Naive thymus-derived CD4-positive, alpha-beta T cell (primary cell): Measurements from ENCODE around the gene ATG16L2. TPM values are rescaled to one million over a fixed set of nuclear protein-coding genes. Genes with fewer than 3 reads are reported as not detected.

Experiments
- ATAC-seq: fragments of 150-1000 bp; cut with Tn5 transposase; 2 replicates; pipeline ENCODE4 v1.10.0; 2021; ENCODE audit warnings: mild to moderate bottlenecking, moderate library complexity
- CTCF ChIA-PET: fragments of 350-600 bp; sonication (Branson Sonifier 250); formaldehyde crosslinking; loops from one replicate; lab custom pipeline; 2021; ENCODE audit warnings: antibody characterized with exemption; lab: Charles Lee
- POLR2A ChIA-PET: fragments of 350-600 bp; sonication (Branson Sonifier 250); formaldehyde crosslinking; loops from one replicate; lab custom pipeline; 2021; ENCODE audit warnings: antibody characterized with exemption, inconsistent platforms; lab: Charles Lee
- DNase-seq, 9 donors: peaks; one replicate each; pipeline versions ENCODE4 v3.0.0 to v3.0.0-alpha.2; 2020 to 2022; ENCODE audit warnings: mixed read lengths in 1 of 9
- H3K27ac ChIP-seq: one replicate; pipeline ENCODE4 v1.7.0; 2013; ENCODE audit warnings: mild to moderate bottlenecking, low read depth, low read length, moderate library complexity
- H3K27me3 ChIP-seq, 2 donors: one replicate each; pipeline ENCODE4 v1.7.0; 2013; ENCODE audit warnings: low read length in 2 of 2, mild to moderate bottlenecking in 2 of 2, moderate library complexity in 2 of 2; ENCODE audit not compliant: control insufficient read depth in 2 of 2, insufficient read depth in 2 of 2
- H3K36me3 ChIP-seq, 3 experiments: 1 replicate in 2 of 3; 2 replicates in 1 of 3; pipeline ENCODE4 v1.7.0; 2013; ENCODE audit warnings: low read length in 3 of 3, mild to moderate bottlenecking in 3 of 3, moderate library complexity in 1 of 3; ENCODE audit not compliant: insufficient read depth in 3 of 3, control insufficient read depth in 2 of 3
- H3K4me1 ChIP-seq, 2 donors: one replicate each; pipeline ENCODE4 v1.7.0; 2013; ENCODE audit warnings: low read length in 2 of 2, mild to moderate bottlenecking in 2 of 2, moderate library complexity in 1 of 2; ENCODE audit not compliant: control insufficient read depth in 2 of 2, insufficient read depth in 2 of 2
- H3K4me3 ChIP-seq: 2 replicates; pipeline ENCODE4 v1.7.0; 2013; ENCODE audit warnings: mild to moderate bottlenecking, low read length
- H3K9me3 ChIP-seq, 3 experiments: 1 replicate in 2 of 3; 2 replicates in 1 of 3; pipeline ENCODE4 v1.7.0; 2013; ENCODE audit warnings: low read length in 3 of 3; ENCODE audit not compliant: control insufficient read depth in 2 of 3
- H3K27ac Mint-ChIP-seq, 9 donors: one replicate each; pipeline ENCODE4 v1.8.0; 2020 to 2022; ENCODE audit warnings: mixed read lengths in 9 of 9, mild to moderate bottlenecking in 8 of 9, moderate library complexity in 5 of 9, inconsistent platforms in 2 of 9
- H3K27me3 Mint-ChIP-seq, 5 donors: one replicate each; pipeline ENCODE4 v1.8.0; 2021 to 2022; ENCODE audit warnings: mixed read lengths in 5 of 5, mild to moderate bottlenecking in 1 of 5
- H3K36me3 Mint-ChIP-seq, 5 donors: one replicate each; pipeline ENCODE4 v1.8.0; 2020 to 2022; ENCODE audit warnings: mixed read lengths in 5 of 5, mild to moderate bottlenecking in 3 of 5, inconsistent platforms in 1 of 5
- H3K4me1 Mint-ChIP-seq, 7 donors: one replicate each; pipeline ENCODE4 v1.8.0; 2020 to 2022; ENCODE audit warnings: mixed read lengths in 7 of 7, mild to moderate bottlenecking in 3 of 7, inconsistent platforms in 1 of 7
- H3K4me3 Mint-ChIP-seq, 10 donors: one replicate each; pipeline ENCODE4 v1.8.0; 2020 to 2022; ENCODE audit warnings: mild to moderate bottlenecking in 10 of 10, mixed read lengths in 10 of 10, moderate library complexity in 6 of 10, inconsistent platforms in 2 of 10
- H3K9me3 Mint-ChIP-seq, 11 donors: one replicate each; pipeline ENCODE4 v1.8.0; 2020 to 2022; ENCODE audit warnings: mixed read lengths in 11 of 11, mild to moderate bottlenecking in 4 of 11, inconsistent platforms in 1 of 11, moderate library complexity in 1 of 11
- intact Hi-C, 2 donors: fragments of 100-400 bp; cut with micrococcal nuclease; formaldehyde crosslinking; loops; one replicate each; pipeline ENCODE4 v1.15.1; 2023
- polyA plus RNA-seq, 2 donors: library from polyadenylated mRNA; unstranded; fragments of 300-500 nt; fragmentation: Illumina TruSeq; gene quantifications; one replicate each; pipeline ENCODE4 v1.2.3, GENCODE V29; 2021
- total RNA-seq, 6 experiments: library from RNA in 5 of 6; stranded (reverse) in 5 of 6; gene quantifications; 1 replicate in 5 of 6; 2 replicates in 1 of 6; pipeline ENCODE4 v1.2.3 and lab custom pipeline; 2021 to 2026

ATG16L2 gene
- total and polyA plus RNA-seq, 7 experiments from 2014 or later: 12.8 to 199 (median 134) TPM

DNA sequence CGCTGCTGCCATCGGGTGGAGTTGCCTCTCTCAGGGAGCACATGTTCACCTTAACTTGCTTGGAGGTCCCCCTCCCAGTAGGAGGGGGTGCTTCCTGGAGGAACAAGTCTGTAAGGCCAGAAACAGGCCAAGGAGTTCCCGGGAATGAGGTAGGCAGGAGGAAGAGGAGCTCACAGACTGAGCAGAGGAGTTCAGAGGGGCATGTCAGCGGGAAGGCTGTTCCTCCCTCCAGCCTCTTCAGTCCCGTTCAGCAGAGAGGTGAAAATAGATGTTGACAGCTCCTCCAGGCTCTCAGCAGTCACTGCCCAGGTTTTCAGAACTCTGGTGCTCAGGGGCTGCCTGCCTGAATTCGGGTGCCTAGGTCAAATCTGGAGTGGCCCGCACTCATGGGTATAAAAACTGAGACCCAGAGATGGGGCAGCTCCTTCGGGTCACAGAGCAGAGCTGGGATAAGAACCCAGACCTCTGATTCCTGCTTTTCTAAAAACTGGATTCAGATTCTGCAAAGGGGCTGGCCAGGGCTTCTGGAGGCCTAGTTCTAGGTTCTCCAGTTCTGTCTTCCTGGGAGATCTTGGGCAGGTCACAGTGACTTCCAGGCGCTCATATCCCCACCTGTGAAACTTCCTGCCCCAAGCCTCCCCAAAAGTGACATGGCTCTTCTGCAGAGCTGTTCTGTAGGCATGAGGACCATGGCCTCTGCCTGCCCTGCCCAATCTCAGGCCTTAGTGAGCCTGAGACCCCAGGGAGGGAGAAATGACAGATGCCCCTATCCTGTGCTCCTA lies 18.3 kb downstream of the ATG16L2 start:
- H3K9me3 ChIP-seq: no peaks in the 10 kb centered on the region
- intact Hi-C loops: loop anchor here in 1 of 2 donors (5.0 kb wide), 1 partner anchor 410 kb away; no protein-coding TSS in a partner anchor
- H3K36me3 Mint-ChIP-seq: peaks cover 0 to 10% (median 4%) of the 10 kb centered on the region in 5 donors
- DNase-seq: no peak
- POLR2A ChIA-PET: interaction anchor here (0.6 to 1.8 kb wide), 3 partner anchors 10 to 345 kb away, joined by 3 to 8 read pairs (median 4); no protein-coding TSS in a partner anchor
- H3K27ac ChIP-seq: peak overlapping the region; percentile 22
- peak overlapping the region; percentile 58 to 92 (median 82) for H3K27ac Mint-ChIP-seq
- peaks cover 0 to 1% (median 0%) of the 10 kb centered on the region in 11 donors for H3K9me3 Mint-ChIP-seq
- no peak for ATAC-seq
- peaks cover 0 to 4% of the 10 kb centered on the region in 2 donors for H3K4me1 ChIP-seq
- H3K4me3 Mint-ChIP-seq: no peak overlapping the region
- no peaks in the 10 kb centered on the region for H3K27me3 ChIP-seq
- H3K36me3 ChIP-seq: peaks cover 0 to 32% (median 0%) of the 10 kb centered on the region in 3 experiments
- no peak overlapping the region for H3K4me3 ChIP-seq
- no peaks in the 10 kb centered on the region for H3K27me3 Mint-ChIP-seq
- peaks cover 5 to 29% (median 13%) of the 10 kb centered on the region in 7 donors for H3K4me1 Mint-ChIP-seq
- CTCF ChIA-PET: interaction anchor here (0.5 to 8.6 kb wide), 9 partner anchors 8 to 647 kb away, joined by 3 to 89 read pairs (median 4); no protein-coding TSS in a partner anchor

DNA sequence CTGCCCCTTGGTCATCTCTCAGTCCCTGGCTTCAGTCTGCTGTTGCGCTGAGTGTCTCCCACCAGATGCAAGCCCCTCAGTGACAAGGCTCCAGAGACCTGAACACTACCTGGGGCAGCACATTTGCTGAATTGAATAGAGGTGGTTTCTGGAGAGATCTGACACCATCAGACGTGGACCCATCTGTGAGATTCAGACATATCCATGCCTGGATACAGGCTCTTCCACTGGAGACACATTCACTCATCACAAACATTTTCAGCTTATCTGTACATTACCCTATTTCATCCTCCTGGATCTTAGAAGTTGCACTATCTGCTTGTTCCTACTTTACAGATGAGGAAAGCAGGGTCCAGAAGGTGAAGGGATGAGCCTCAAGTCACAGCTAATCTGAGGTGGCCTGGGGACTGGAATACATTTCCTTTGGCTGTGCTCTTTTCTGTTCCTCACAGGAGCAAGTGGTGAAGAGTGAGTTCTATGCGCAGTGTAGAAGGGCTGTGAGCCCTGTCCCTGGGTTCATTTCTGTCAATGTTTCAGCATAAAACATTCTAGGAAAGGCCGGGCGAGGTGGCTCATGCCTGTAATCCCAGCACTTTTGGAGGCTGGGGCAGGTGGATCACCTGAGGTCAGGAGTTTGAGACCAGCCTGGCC lies 19.0 kb downstream of the ATG16L2 start:
- H3K27ac ChIP-seq: peak overlapping the region; percentile 3
- H3K36me3 ChIP-seq: peaks cover 0 to 34% (median 0%) of the 10 kb centered on the region in 3 experiments

DNA sequence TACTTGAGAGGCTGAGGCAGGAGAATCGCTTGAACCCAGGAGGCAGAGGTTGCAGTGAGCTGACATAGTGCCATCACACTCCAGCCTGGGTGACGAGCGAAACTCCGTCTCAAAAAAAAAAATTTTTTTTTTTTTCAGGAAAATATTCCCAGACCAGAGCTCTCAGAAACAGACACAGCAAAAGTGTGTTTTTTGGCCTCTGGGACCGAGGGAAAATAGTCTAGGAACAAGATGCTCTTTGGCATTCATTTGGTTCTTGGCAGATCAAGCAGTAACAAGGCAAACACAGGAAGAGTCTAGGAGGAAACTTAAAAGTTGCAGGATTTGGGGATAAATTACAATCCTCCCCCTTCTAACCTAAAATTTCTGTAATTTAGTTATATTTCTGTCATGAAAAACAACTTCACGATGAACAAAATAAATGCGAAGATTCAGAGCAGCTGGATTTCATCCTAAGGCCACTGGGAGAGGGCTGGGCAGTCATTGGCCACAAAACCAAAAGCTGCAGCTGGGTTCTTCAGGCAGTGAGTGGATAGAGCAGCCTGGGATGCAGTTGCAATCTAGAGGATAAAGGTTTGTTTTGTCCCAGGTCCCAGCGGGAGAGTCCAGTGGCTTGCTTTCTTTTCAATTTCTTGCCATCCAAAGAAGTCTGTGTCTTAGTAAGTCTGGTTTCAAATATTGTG lies 19.7 kb downstream of the ATG16L2 start:
- Mint-ChIP-seq H3K9me3 (peaks cover 0 to 1% (median 0%) of the 10 kb centered on the region in 11 donors), H3K4me1 (peaks cover 5 to 30% (median 13%) of the 10 kb centered on the region in 7 donors), H3K36me3 (peaks cover 0 to 13% (median 7%) of the 10 kb centered on the region in 5 donors), H3K4me3 (no peak overlapping the region), H3K27ac (peak overlapping the region in 8 of 9 donors; percentile 17 to 75 (median 59)), H3K27me3 (no peaks in the 10 kb centered on the region)
- ChIA-PET POLR2A (interaction anchor here (0.8 kb wide), 1 partner anchor 109 kb away, joined by 4 read pairs; no protein-coding TSS in a partner anchor), CTCF (interaction anchor here (8.6 kb wide), 1 partner anchor 345 kb away, joined by 89 read pairs; no protein-coding TSS in a partner anchor)
- Histone ChIP-seq H3K27me3 (no peaks in the 10 kb centered on the region), H3K9me3 (no peaks in the 10 kb centered on the region), H3K4me3 (no peak overlapping the region), H3K27ac (no peak overlapping the region), H3K36me3 (peaks cover 0 to 34% (median 0%) of the 10 kb centered on the region in 3 experiments), H3K4me1 (no peaks in the 10 kb centered on the region)
- DNase-seq: no peak
- no peak for ATAC-seq
- intact Hi-C loops: loop anchor here in 1 of 2 donors (5.0 kb wide), 1 partner anchor 408 kb away; no protein-coding TSS in a partner anchor

More for the DNA sequence above, 19.0 kb downstream of the ATG16L2 start:
- CTCF ChIA-PET: interaction anchor here (1.0 to 8.6 kb wide), 3 partner anchors 7 to 345 kb away, joined by 3 to 89 read pairs (median 6); no protein-coding TSS in a partner anchor
- intact Hi-C loops: loop anchor here in 1 of 2 donors (5.0 kb wide), 1 partner anchor 409 kb away; no protein-coding TSS in a partner anchor
- Histone ChIP-seq H3K9me3 (no peaks in the 10 kb centered on the region), H3K27me3 (no peaks in the 10 kb centered on the region), H3K4me3 (no peak overlapping the region), H3K4me1 (peaks cover 0 to under 1% of the 10 kb centered on the region in 2 donors)
- Mint-ChIP-seq H3K36me3 (peaks cover 0 to 10% (median 4%) of the 10 kb centered on the region in 5 donors), H3K4me1 (peaks cover 5 to 28% (median 13%) of the 10 kb centered on the region in 7 donors), H3K27ac (peak overlapping the region; percentile 41 to 92 (median 81)), H3K4me3 (no peak overlapping the region), H3K27me3 (no peaks in the 10 kb centered on the region), H3K9me3 (peaks cover 0 to 1% (median 0%) of the 10 kb centered on the region in 11 donors)
- POLR2A ChIA-PET: interaction anchor here (0.8 kb wide), 1 partner anchor 108 kb away, joined by 4 read pairs; no protein-coding TSS in a partner anchor
- no peak for DNase-seq
- ATAC-seq: no peak

DNA sequence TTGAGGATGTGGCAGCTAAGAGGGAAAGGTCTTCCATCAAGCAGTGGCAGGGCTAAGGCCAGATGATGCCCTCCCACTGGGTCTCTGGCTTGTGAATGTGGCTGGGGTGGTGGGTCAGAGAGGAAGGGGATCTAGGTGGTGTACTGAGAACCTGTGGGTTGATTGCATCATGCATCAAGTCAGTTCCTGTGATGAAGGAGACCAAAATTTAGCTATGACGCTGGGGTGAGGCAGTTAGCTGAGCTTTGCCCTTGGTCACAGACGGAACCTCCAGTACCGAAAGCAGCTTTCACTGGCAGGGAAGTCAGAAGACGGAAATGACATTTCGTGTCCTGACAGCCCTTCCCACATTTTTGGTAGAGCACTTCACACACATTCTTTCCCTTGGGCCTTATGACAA lies 20.7 kb downstream of the ATG16L2 start:
- Histone ChIP-seq H3K4me1 (no peaks in the 10 kb centered on the region), H3K36me3 (peaks cover 0 to 33% (median 0%) of the 10 kb centered on the region in 3 experiments), H3K4me3 (no peak overlapping the region), H3K9me3 (no peaks in the 10 kb centered on the region), H3K27ac (no peak overlapping the region), H3K27me3 (no peaks in the 10 kb centered on the region)
- H3K27me3 Mint-ChIP-seq: no peaks in the 10 kb centered on the region
- H3K36me3 Mint-ChIP-seq: peaks cover 5 to 22% (median 13%) of the 10 kb centered on the region in 5 donors
- ChIA-PET CTCF (interaction anchor here (0.6 kb wide), 1 partner anchor 588 kb away, joined by 3 read pairs; no protein-coding TSS in a partner anchor), POLR2A (no interaction called here)
- DNase-seq: no peak
- intact Hi-C loops: loop anchor here in 1 of 2 donors (5.0 kb wide), 1 partner anchor 407 kb away; no protein-coding TSS in a partner anchor
- H3K4me3 Mint-ChIP-seq: peak overlapping the region in 1 of 10 donors; percentile 3
- peak overlapping the region in 8 of 9 donors; percentile 33 to 85 (median 72) for H3K27ac Mint-ChIP-seq
- peaks cover 0 to 1% (median 0%) of the 10 kb centered on the region in 11 donors for H3K9me3 Mint-ChIP-seq
- peaks cover 5 to 31% (median 13%) of the 10 kb centered on the region in 7 donors for H3K4me1 Mint-ChIP-seq
- ATAC-seq: peak; percentile 60

DNA sequence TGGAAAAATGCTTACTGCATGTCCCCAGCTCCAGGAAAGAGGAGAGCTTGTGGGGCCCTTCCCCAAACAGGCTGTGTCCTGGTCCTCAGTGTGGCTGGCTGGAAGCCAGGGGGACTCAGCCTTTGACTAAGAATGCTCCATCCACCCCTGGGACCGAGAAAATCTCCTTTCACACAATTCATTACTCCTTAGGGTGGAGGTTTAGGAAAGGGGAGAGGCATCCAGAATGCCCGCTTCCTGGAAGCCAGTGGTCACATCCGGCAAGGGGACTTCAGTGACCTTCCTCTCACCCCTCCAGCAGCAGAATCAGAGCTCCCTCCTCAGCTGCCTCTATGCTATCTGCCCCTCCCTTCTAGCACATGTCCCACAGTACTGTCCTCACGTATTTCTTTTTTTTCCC lies 21.9 kb downstream of the ATG16L2 start:
- peak overlapping the region in 4 of 9 donors; percentile 16 to 59 (median 38) for H3K27ac Mint-ChIP-seq
- intact Hi-C loops: no loop called here
- DNase-seq: no peak
- no peaks in the 10 kb centered on the region for H3K27me3 Mint-ChIP-seq
- Histone ChIP-seq H3K27ac (no peak overlapping the region), H3K36me3 (peaks cover 0 to 33% (median 0%) of the 10 kb centered on the region in 3 experiments), H3K9me3 (no peaks in the 10 kb centered on the region), H3K27me3 (no peaks in the 10 kb centered on the region), H3K4me3 (no peak overlapping the region), H3K4me1 (no peaks in the 10 kb centered on the region)
- H3K36me3 Mint-ChIP-seq: peaks cover 5 to 23% (median 13%) of the 10 kb centered on the region in 5 donors
- POLR2A ChIA-PET: no interaction called here
- H3K4me3 Mint-ChIP-seq: no peak overlapping the region
- peaks cover 5 to 31% (median 12%) of the 10 kb centered on the region in 7 donors for H3K4me1 Mint-ChIP-seq
- ATAC-seq: no peak
- CTCF ChIA-PET: interaction anchor here (1.0 to 1.1 kb wide), 2 partner anchors 42 to 341 kb away, joined by 3 read pairs; no protein-coding TSS in a partner anchor
- no peaks in the 10 kb centered on the region for H3K9me3 Mint-ChIP-seq
